ENCODE results near the gene TARS2. TPM values are rescaled to one million over a fixed set of nuclear protein-coding genes. Genes with fewer than 3 reads are reported as not detected.

Gene TARS2
- polyA plus RNA-seq (2012; ENCODE audit: insufficient read depth, insufficient read length): 26.7 TPM

DNA sequence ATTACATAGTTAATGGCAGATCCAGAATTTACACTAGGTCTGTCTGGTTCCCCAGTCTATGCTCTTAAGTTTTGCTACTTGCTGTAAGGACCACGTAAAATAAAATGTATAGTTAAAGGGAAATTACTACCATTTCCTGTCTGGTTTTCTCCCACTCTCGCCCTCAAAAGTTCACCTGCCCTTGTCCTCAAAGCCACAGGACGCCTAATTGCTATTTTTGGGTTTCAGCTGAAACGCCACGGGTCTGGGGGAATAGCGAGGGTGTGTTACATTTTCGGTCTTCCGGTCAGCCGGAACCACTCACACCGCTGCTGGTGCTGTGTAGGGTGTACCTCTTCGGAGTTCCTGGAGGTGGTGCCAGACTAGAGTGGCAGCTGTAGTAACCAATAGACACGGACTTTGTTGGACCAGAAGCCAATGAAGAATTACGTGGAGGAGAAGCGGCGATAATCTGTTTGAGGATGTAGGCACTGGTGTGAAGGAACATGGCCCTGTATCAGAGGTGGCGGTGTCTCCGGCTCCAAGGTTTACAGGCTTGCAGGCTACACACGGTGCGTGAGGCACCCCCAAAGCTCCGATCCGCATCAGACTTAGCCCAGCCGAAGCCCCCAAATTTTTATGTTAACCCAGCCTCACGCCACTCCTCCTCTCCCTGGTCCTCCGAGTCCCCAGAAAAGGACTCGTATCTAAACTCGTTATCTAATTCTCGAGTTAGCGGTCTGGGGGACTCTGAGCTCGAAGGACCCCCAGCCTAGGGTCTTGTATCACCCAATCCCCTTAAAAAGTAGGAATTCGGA, at the start of gene TARS2:
Gene TARS2 (plus strand): TSS at position 454 of the 797 bp plus-strand sequence. CDS start 32 bp downstream, at position 486.
- peak within 1 kb of the TSS; percentile 84 for H3K4me3 ChIP-seq (ENCODE audit: low read length)
- DNase-seq (ENCODE audit: low read depth, low spot score): peak; percentile 98

- no peak for DNase-seq (ENCODE audit: low read depth, low spot score)
- no peak overlapping the region for H3K4me3 ChIP-seq (ENCODE audit: low read length)
Observed at GRCh38 chr1:150441121-150441520, 46.1 kb upstream of the TARS2 start.

- no peak for DNase-seq (ENCODE audit: low read depth, low spot score)
- no peak overlapping the region for H3K4me3 ChIP-seq (ENCODE audit: low read length)
Observed at GRCh38 chr1:150444232-150444631, 43.0 kb upstream of the TARS2 start.

DNA sequence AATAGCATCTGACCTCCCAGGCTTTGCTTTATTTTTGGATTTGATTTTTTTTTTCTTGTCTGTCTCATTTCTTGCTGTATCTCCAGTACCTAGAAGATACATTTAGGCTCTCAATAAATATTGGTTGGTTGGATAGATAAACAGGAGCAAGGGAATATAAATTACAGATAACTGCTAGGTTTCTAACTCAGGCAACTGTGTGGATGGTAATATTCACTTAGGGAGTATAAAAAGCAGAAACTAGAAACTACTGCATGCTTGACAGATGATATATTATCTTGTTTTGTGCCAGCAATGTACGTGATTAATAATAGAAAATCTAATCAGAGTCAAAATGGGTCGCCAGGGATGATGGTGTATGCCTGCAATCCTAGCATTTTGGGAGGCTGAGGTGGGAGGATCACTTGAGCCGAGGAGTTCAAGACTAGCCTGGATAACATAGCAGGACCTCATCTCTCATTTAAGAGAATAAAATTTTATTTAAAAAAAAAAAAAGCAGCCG, 31.0 kb upstream of the TARS2 start:
- DNase-seq (ENCODE audit: low read depth, low spot score): no peak
- H3K4me3 ChIP-seq (ENCODE audit: low read length): no peak overlapping the region

GRCh38 chr1:150464422-150464826, 22.8 kb upstream of the TARS2 start:
- peak; percentile 59 for DNase-seq (ENCODE audit: low read depth, low spot score)
- no peak overlapping the region for H3K4me3 ChIP-seq (ENCODE audit: low read length)

DNA sequence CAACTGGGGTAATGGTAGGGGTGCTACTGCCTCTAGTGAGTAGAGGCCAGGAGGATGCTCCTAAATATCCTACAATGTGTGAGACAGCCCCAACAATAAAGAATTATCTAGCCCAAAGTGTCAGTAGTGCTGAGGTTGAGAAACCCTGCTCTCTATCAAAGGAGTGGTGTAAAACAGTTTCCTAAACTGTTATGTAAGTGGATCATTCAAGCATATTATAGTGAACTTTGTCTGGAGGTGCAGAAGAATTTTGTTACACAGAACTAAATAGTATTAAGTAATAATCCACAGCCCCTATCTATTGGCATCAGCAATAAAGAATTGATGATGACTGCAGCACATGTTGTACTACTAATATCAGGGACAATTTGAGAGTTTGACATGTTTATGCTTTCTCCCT, 20.3 kb upstream of the TARS2 start:
- DNase-seq (ENCODE audit: low read depth, low spot score): no peak
- H3K4me3 ChIP-seq (ENCODE audit: low read length): no peak overlapping the region

DNA sequence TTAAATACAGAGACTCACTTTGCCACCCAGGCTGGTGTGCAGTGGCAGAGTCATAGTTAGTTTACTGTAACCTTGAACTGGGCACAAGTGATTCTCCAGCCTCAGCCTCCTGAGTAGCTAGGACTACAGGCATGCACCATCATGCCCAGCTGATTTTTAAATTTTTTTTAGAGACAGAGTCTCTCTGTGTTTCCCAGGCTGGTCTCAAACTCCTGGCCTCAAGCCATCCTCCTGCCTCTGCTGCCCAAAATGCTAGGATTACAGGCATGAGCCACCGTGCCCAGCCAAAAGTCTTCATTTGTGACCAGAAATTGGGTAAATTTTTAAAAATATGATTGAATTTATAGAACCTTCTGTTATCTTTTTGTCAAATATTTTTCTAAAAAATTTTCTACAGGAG, 17.9 kb upstream of the TARS2 start:
- no peak overlapping the region for H3K4me3 ChIP-seq (ENCODE audit: low read length)
- no peak for DNase-seq (ENCODE audit: low read depth, low spot score)

GRCh38 chr1:150472601-150473200, 14.5 kb upstream of the TARS2 start:
- H3K4me3 ChIP-seq (ENCODE audit: low read length): no peak overlapping the region
- DNase-seq (ENCODE audit: low read depth, low spot score): no peak

DNA sequence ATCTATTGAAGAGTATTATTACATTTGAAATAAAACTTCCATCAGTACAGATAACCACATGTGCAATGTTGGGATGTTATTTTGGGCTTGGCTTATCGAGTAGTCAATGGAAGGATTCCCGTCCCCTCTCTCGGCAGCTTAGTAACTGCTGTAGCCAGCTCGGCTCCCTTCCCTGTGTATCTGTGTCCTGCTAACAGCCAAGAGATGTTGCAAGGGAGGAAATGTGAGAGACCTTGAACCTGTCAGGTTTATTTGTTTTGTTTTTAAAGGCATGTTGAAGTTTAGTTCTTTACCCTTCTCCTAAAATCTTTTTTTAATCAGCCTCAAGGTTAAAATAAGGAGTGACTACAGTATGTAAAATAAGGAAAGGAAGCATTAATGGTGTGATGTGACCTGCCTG, 13.6 kb upstream of the TARS2 start:
- H3K4me3 ChIP-seq (ENCODE audit: low read length): no peak overlapping the region
- DNase-seq (ENCODE audit: low read depth, low spot score): no peak

GRCh38 chr1:150474869-150475268, 12.3 kb upstream of the TARS2 start:
- no peak overlapping the region for H3K4me3 ChIP-seq (ENCODE audit: low read length)
- no peak for DNase-seq (ENCODE audit: low read depth, low spot score)

- no peak for DNase-seq (ENCODE audit: low read depth, low spot score)
- H3K4me3 ChIP-seq (ENCODE audit: low read length): no peak overlapping the region
Observed at GRCh38 chr1:150476754-150477153, 10.5 kb upstream of the TARS2 start.

DNA sequence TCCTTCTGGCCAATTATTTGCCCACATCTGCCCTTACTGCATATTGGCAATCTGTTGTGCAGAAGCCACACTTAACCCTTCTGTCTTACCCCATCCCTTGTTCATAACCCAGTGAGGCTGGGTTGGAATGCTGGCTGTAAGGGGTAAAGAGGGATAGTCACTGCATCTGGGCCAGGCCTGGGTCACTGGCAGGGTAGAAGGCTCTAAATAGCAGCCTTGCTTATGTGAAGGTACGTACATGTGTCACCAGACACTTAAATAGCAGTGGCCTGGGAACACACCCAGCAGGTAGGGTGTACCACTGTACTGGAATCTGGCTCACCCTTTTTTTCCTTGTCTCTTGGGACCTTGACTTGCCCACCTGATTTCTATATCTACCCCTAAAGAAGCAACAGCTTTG, 9.9 kb upstream of the TARS2 start:
- no peak overlapping the region for H3K4me3 ChIP-seq (ENCODE audit: low read length)
- no peak for DNase-seq (ENCODE audit: low read depth, low spot score)

DNA sequence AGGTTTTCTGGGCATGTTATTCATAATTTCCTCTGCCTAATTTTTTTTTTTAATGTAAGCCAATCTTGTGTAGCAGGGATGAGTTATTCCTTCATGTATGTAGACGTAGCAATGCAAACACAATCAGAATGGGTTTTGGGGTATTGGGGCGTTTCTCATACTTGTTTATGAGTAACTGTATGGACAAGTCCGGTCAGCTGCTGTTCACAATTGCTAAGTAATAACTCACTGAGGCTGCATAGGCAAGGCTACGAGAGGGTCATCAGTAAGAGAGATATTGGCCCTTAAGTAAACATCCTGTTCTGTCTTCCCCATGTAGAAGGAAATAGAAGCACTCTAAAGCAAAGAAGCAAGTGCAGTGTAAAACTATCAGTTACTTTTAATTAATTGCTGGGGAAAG, 9.5 kb upstream of the TARS2 start:
- no peak for DNase-seq (ENCODE audit: low read depth, low spot score)
- no peak overlapping the region for H3K4me3 ChIP-seq (ENCODE audit: low read length)

GRCh38 chr1:150479370-150479769, 7.8 kb upstream of the TARS2 start:
- no peak for DNase-seq (ENCODE audit: low read depth, low spot score)

GRCh38 chr1:150479927-150480352, 7.3 kb upstream of the TARS2 start:
- no peak for DNase-seq (ENCODE audit: low read depth, low spot score)
- H3K4me3 ChIP-seq (ENCODE audit: low read length): no peak overlapping the region

More at GRCh38 chr1:150479370-150479769, 7.8 kb upstream of the TARS2 start:
- no peak overlapping the region for H3K4me3 ChIP-seq (ENCODE audit: low read length)

DNA sequence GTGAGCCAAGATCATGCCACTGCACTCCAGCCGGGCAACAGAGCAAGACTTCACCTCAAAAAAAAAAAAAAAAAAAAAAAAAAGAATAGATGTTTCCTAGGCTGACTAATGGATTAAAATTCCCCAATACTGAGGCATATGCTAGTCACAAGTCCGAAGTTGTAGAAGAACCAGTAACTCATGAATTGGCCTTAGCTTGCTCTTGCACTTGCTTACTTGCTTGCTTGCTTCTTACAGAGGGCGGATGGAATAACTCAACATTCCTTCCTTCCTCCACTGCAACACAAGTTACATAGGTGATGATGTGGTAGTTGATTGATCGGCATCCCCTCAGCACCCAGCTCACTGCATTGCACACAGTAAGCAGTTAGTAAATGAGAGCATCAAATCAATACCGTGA, 2.8 kb upstream of the TARS2 start:
- H3K4me3 ChIP-seq (ENCODE audit: low read length): no peak overlapping the region
- no peak for DNase-seq (ENCODE audit: low read depth, low spot score)

- no peak for DNase-seq (ENCODE audit: low read depth, low spot score)
Observed at GRCh38 chr1:150484861-150485260, 2.4 kb upstream of the TARS2 start.

DNA sequence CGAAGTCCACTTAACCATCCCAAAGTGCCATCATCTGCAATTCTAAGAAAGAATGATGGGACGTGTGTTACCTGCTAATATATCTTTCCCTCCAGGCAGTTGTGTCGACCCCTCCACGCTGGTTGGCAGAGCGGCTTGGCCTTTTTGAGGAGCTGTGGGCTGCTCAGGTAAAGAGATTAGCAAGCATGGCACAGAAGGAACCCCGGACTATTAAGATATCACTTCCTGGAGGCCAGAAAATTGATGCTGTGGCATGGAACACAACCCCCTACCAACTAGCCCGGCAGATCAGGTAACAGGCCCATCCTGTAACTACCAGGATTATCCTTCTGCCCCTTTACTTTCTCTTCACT, 520 bp downstream of the TARS2 start:
- peak overlapping the region; percentile 84 for H3K4me3 ChIP-seq (ENCODE audit: low read length)
- no peak for DNase-seq (ENCODE audit: low read depth, low spot score)

More at GRCh38 chr1:150484861-150485260, 2.4 kb upstream of the TARS2 start:
- H3K4me3 ChIP-seq (ENCODE audit: low read length): no peak overlapping the region

GRCh38 chr1:150493175-150493574, 6.0 kb downstream of the TARS2 start:
- no peak for DNase-seq (ENCODE audit: low read depth, low spot score)
- no peak overlapping the region for H3K4me3 ChIP-seq (ENCODE audit: low read length)

GRCh38 chr1:150498342-150498741, 11.1 kb downstream of the TARS2 start:
- DNase-seq (ENCODE audit: low read depth, low spot score): no peak
- no peak overlapping the region for H3K4me3 ChIP-seq (ENCODE audit: low read length)
